ENCODE data around the gene KCTD11. TPM values are rescaled to one million over a fixed set of nuclear protein-coding genes. Genes with fewer than 3 reads are reported as not detected.

KCTD11 gene
- total and polyA plus RNA-seq, 2 of the 13 experiments (the other 11 are each of a cell fraction or from before 2014, with no cell fraction given) = 1.6 to 2.6 TPM

- ChIA-PET POLR2A (interaction anchor here (0.7 to 1.3 kb wide), 2 partner anchors 9 to 33 kb away, joined by 3 to 4 read pairs; partner anchors contain the start of gene TMEM256), CTCF (ENCODE audit: low intra/inter-chr PET ratio, low total read pairs) (no interaction called here)
- Histone ChIP-seq H3K27me3 (ENCODE audit: control insufficient read depth in 1 of 2, insufficient read depth in 2 of 2, low read length in 2 of 2) (peaks cover 0 to 14% of the 10 kb centered on the region in 2 experiments; a peak in 3 of 5 replicates), H3K79me2 (ENCODE audit: insufficient read depth, low read length) (no peaks in the 10 kb centered on the region), H2AFZ (ENCODE audit: low read length) (no peak overlapping the region), H3K9ac (ENCODE audit: insufficient read depth, low read depth, low read length) (no peak overlapping the region), H3K27ac (ENCODE audit: extremely low read length, insufficient read depth, low read length) (no peak overlapping the region), H4K20me1 (ENCODE audit: insufficient read depth, low read length) (no peaks in the 10 kb centered on the region), H3K4me3 (replicated peaks in 1 of 3; ENCODE audit: insufficient read depth in 1 of 3, low read depth in 2 of 3, low read length in 3 of 3) (no peak overlapping the region), H3K36me3 (replicated peaks in 1 of 2; ENCODE audit: control insufficient read depth in 1 of 2, insufficient read depth in 2 of 2, low read length in 2 of 2) (no peaks in the 10 kb centered on the region), H3K4me1 (ENCODE audit: insufficient read depth, low read length) (peaks cover 10% of the 10 kb centered on the region), H3K9me3 (ENCODE audit: low read length) (no peaks in the 10 kb centered on the region), H3K4me2 (ENCODE audit: low read depth, low read length) (no peak overlapping the region)
- intact Hi-C loops (cut with micrococcal nuclease; ENCODE audit: unreplicated experiment) (no loop called here), in situ Hi-C loops (cut with HindIII; ENCODE audit: extremely low pct_ligation_motif_present, low pct_unique_long_range_greater_than_20kb) (no loop called here)
- no peak for TF ChIP-seq GMEB2 (CRISPR knock-in tag; IDR thresholded peaks at IDR 0.05; ENCODE audit: low read depth)
- TF ChIP-seq ZNF282 (IDR thresholded peaks at IDR 0.05; ENCODE audit: partially characterized antibody) = no peak
- TF ChIP-seq PCBP2 (optimal IDR thresholded peaks at IDR 0.05; ENCODE audit: low read depth, low read length, poor library complexity, severe bottlenecking) = no peak
- no peak for TF ChIP-seq ZBTB43 (CRISPR knock-in tag; conservative IDR thresholded peaks at IDR 0.05)
- no peak for TF ChIP-seq ATF1 (CRISPR knock-in tag; IDR thresholded peaks at IDR 0.05)
- TF ChIP-seq ZIK1 (CRISPR knock-in tag; IDR thresholded peaks at IDR 0.05; ENCODE audit: borderline replicate concordance, low read depth) = no peak
- TF ChIP-seq MBNL3 (CRISPR knock-in tag; conservative IDR thresholded peaks at IDR 0.05) = no peak
- no peak for TF ChIP-seq ZHX2 (IDR thresholded peaks at IDR 0.05; ENCODE audit: low read depth)
- TF ChIP-seq ZHX2 (CRISPR knock-in tag; IDR thresholded peaks at IDR 0.05; ENCODE audit: borderline replicate concordance) = no peak
- TF ChIP-seq E2F2 (CRISPR knock-in tag; IDR thresholded peaks at IDR 0.05; ENCODE audit: borderline replicate concordance) = no peak
- ATAC-seq (no peak), FAIRE-seq (no peak), DNase-seq (ENCODE audit: low spot score) (no peak)
- WGBS (ENCODE audit: low lambda C conversion rate) = 42% methylated on average over 4 of the region's 4 CpGs
- BruUV-seq (replicated peaks) = no TSS peak
These were observed 18.9 kb downstream of the KCTD11 start for GRCh38 chr17:7370853-7371252.
